GM20431 (cell line): ENCODE data around the gene GPI.

ENCODE experiments used
- in situ Hi-C: fragments of 300-500 bp; cut with MseI, MboI; formaldehyde crosslinking; loops from one replicate; pipeline ENCODE4 v1.15.0; 2020; ENCODE audit warnings: low sequenced_read_pairs; ENCODE audit not compliant: unreplicated experiment

The GPI gene

GRCh38 chr19:34337739-34338138, 27.3 kb upstream of the GPI start:
- in situ Hi-C loops: no loop called here

DNA sequence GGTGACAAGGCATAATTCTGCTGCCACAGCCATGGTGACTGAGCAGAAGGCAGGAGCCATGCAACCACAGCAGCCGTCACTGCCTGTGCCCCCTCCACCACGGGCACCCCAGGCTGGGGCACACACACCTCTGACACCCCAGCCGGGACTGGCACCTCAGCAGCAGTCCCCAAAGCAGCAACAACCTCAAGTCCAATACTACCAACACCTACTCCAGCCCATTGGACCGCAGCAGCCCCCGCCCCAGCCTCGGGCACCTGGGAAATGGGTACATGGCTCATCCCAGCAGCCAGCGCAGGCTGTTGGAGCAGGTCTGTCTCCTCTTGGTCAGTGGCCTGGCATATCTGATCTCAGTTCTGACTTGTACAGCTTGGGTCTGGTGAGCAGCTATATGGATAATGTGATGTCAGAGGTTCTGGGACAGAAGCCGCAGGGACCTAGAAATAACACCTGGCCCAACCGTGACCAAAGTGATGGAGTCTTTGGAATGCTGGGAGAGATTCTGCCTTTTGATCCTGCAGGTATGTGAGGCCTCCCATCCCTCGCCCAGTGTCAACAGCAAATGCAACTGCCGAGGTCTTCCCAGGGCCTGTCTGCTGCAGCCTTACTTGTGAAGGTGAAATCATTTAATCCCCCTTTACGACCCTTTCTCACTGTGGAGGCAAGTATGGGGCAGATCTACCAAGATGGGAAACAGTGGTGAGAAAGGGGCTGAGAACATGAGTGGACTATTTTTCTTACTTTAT, 22.9 kb upstream of the GPI start:
- in situ Hi-C loops: no loop called here

- in situ Hi-C loops: no loop called here
Observed at GRCh38 chr19:34343751-34344150, 21.2 kb upstream of the GPI start.

DNA sequence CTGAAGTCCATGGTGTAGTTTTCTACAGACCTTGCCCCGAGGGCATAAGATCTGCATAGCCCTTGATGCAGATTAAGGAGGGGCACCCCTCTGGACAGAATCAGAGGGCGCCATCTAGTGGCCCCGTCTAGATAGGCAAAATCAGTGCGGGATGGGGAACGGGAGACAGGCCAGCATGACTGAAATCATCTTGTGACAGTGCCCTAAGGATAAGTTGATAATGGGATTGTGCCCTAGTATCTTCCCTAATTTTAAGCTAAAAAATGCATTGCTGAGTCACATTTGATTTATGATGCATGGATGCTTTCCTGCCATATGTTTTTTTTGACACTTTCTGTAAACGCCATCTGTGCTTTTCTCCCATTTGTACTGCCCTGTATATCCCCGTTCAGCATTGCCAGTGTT, 19.0 kb upstream of the GPI start:
- in situ Hi-C loops: no loop called here

DNA sequence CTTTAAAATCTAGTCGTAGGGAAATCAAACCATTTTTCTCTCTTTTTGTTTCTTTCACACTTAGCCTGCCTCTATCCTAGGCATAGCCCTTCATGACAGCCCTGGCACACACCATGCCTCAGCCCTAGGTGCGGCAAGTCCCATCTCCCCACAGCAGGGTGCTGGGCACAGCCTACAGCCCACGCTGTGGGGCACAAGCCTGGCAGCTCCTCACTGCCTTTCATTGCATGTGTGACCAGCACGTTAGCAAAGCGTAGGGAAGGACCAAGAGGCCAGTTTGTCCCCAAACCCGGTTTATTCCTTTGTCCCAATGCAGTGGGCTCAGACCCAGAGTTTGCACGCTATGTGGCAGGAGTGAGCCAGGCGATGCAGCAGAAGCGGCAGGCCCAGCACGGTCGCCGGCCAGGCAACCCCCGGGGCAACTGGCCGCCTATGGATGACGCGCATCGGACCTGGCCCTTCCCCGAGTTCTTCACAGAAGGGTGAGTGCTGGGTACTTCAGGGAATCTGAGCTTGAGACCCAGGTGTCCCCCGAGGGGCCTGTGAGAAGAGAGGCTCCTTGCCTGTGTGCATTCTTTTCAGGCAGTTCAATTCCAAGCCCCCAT, 17.3 kb upstream of the GPI start:
- in situ Hi-C loops: no loop called here

- in situ Hi-C loops: no loop called here
Observed at GRCh38 chr19:34348899-34349487, 16.0 kb upstream of the GPI start.

- in situ Hi-C loops: no loop called here
Observed at GRCh38 chr19:34350161-34350561, 14.8 kb upstream of the GPI start.

GRCh38 chr19:34351382-34351826, 13.6 kb upstream of the GPI start:
- in situ Hi-C loops: no loop called here

DNA sequence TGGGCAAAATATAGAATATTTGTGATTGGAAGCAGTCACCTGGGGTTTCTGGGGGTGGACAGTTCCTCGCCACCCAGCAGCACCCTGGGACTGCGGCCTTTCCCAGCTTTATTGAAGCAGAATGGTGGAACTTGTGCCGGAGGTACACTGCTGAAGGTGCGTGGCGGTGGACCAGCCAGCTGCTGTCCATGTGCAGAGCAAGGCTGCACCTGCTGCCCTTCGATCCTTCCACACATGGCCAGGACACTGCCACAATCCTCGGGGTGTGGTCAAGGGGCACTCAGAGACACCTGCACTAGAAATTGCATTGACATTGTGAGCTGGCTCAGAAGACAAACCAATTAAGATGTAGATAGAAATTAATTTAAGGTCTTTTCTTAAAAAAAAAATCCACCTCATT, 11.4 kb upstream of the GPI start:
- in situ Hi-C loops: no loop called here

DNA sequence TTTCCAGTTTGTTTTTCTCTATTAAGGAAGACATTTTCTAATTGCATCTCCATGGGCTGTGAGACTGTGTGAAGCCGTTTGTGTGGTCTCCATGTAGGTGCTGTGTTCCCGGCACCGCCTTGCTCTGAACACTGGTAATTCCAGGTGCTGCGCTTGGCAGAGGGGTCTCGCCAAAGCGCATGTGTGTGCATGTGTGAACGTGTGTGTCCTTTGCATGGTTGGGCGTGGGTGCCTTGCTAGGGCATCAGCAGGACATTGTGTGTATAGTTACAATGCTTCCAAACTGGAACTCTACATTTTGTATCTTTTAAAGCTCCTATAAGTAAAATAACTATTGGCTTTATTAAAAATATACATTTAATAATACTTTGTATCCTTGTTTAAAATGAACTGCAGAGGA, 9.8 kb upstream of the GPI start:
- in situ Hi-C loops: no loop called here

DNA sequence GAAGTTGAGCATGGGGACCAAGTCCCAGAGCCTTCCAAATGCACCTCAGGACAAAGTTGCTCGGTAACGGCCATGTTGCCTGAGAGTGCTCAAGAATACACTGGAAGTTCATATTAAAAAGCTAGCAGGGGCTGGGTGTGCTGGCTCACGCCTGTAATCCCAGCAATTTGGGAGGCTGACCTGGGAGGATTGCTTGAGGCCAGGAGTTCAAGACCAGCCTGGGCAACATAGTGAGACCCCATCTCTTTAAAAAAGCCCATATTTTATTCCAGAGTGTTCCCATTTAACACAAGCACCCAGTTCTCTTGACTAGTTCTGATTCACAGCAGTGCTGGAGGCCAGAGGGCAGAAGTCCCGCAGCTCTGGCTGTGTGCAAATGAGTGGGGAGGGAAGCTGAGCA, 8.1 kb upstream of the GPI start:
- in situ Hi-C loops: no loop called here

- in situ Hi-C loops: no loop called here
Observed at GRCh38 chr19:34357431-34357830, 7.6 kb upstream of the GPI start.

GRCh38 chr19:34359140-34359953, 5.6 kb upstream of the GPI start:
- in situ Hi-C loops: no loop called here

- in situ Hi-C loops: no loop called here
Observed at GRCh38 chr19:34359954-34360315, 5.1 kb upstream of the GPI start.

- in situ Hi-C loops: no loop called here
Observed at GRCh38 chr19:34360354-34360909, 4.6 kb upstream of the GPI start.

GRCh38 chr19:34362679-34363069, 2.3 kb upstream of the GPI start:
- in situ Hi-C loops: no loop called here

DNA sequence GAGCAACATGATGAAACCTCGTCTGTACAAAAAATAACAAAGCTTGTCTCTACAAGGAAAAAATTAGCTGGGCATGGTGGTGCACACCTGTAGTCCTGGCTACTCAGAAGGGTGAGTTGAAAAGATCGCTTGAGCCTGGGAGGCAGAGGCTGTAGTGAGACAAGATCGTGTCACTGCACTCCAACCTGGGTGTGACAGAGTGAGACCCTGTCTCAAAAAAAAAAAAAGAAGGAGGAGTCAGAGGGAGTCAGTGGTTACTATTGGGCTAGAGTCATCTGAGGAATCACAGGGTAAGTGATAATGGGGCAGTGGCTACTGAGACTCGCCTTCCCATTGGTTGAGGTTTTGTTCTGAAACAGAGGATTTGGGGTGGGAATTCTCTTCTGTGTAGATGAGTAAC, 1.9 kb upstream of the GPI start:
- in situ Hi-C loops: no loop called here

DNA sequence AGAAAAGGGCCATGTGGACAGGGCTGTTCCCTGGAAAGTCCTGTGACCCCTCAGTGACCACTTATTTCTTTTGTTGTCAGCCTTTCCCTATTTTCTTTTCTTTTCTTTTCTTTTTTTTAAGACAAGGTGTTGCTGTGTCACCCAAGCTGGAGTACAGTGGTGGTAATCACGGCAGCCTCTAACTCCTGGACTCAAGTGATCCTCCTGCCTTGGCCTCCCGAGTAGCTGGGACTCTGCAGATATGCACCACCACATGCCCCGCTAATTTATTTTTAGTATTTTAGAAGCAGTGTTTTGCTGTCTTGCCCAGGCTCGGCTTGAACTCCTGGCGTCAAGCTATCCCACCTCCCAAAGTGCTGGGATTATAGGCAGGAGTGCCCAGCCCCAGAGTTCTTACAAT, 1.1 kb upstream of the GPI start:
- in situ Hi-C loops: no loop called here

DNA sequence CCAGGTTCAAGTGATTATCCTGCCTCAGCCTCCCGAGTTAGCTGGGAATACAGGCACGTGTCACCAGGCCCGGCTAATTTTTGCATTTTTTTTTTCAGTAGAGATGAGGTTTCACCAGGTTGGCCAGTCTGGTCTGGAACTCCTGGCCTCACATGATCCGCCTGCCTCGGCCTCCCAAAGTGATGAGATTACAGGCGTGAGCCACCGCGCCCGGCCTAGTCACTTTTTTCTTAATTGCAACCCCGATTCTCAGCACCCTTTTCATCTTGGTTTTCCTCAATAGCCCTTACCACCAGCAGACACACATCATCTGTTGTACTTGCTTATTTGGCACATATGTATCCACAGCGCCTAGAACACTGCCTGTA, 550 bp upstream of the GPI start:
- in situ Hi-C loops: no loop called here

GRCh38 chr19:34365463-34366401, 736 bp downstream of the GPI start:
- in situ Hi-C loops: no loop called here
